ENCODE data around the gene ASPHD2. TPM values are rescaled to one million over a fixed set of nuclear protein-coding genes. Genes with fewer than 3 reads are reported as not detected.

Gene ASPHD2
- total RNA-seq, 1 experiment from 2014 or later: 0.44 TPM

GRCh38 chr22:26480611-26480932 lies 51.5 kb downstream of the ASPHD2 start:
- no peaks in the 10 kb centered on the region for H3K9me3 ChIP-seq (ENCODE audit: insufficient read depth, low read depth)
- peaks cover 34% of the 10 kb centered on the region for H3K79me2 ChIP-seq (ENCODE audit: low read depth)
- H3K4me2 ChIP-seq: peak overlapping the region; percentile 30; the same call in 1 of the 2 replicates
- intact Hi-C loops (cut with micrococcal nuclease; ENCODE audit: unreplicated experiment): no loop called here
- no TSS peak for BruUV-seq (replicated peaks)
- ChIA-PET POLR2A (ENCODE audit: unreplicated experiment) (no interaction called here), CTCF (no interaction called here)
- H3K4me3 ChIP-seq: no peak overlapping the region
- no peak overlapping the region for H3K27ac ChIP-seq
- no peaks in the 10 kb centered on the region; the same call in 1 of the 2 replicates for H4K20me1 ChIP-seq (ENCODE audit: insufficient read depth)
- no peaks in the 10 kb centered on the region for H3F3A ChIP-seq (ENCODE audit: insufficient read depth, low read depth)
- no peak overlapping the region for H2AFZ ChIP-seq
- no peaks in the 10 kb centered on the region for H3K27me3 ChIP-seq (ENCODE audit: insufficient read depth, low read depth)
- 0 out of 2 replicates have a peak, but pooled peaks cover 2% of the 10 kb centered on the region for H3K36me3 ChIP-seq (ENCODE audit: low read depth)
- TF ChIP-seq EZH2 (IDR thresholded peaks at IDR 0.05; ENCODE audit: low read depth): no peak
- TF ChIP-seq, protein P1, sequence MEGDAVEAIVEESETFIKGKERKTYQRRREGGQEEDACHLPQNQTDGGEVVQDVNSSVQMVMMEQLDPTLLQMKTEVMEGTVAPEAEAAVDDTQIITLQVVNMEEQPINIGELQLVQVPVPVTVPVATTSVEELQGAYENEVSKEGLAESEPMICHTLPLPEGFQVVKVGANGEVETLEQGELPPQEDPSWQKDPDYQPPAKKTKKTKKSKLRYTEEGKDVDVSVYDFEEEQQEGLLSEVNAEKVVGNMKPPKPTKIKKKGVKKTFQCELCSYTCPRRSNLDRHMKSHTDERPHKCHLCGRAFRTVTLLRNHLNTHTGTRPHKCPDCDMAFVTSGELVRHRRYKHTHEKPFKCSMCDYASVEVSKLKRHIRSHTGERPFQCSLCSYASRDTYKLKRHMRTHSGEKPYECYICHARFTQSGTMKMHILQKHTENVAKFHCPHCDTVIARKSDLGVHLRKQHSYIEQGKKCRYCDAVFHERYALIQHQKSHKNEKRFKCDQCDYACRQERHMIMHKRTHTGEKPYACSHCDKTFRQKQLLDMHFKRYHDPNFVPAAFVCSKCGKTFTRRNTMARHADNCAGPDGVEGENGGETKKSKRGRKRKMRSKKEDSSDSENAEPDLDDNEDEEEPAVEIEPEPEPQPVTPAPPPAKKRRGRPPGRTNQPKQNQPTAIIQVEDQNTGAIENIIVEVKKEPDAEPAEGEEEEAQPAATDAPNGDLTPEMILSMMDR (conservative IDR thresholded peaks at IDR 0.05): no peak
- H3K4me1 ChIP-seq (replicated peaks; ENCODE audit: insufficient read depth): peaks cover 23% of the 10 kb centered on the region
- no peaks in the 10 kb centered on the region for H3K9me2 ChIP-seq (ENCODE audit: insufficient read depth)
- no peak for DNase-seq

DNA sequence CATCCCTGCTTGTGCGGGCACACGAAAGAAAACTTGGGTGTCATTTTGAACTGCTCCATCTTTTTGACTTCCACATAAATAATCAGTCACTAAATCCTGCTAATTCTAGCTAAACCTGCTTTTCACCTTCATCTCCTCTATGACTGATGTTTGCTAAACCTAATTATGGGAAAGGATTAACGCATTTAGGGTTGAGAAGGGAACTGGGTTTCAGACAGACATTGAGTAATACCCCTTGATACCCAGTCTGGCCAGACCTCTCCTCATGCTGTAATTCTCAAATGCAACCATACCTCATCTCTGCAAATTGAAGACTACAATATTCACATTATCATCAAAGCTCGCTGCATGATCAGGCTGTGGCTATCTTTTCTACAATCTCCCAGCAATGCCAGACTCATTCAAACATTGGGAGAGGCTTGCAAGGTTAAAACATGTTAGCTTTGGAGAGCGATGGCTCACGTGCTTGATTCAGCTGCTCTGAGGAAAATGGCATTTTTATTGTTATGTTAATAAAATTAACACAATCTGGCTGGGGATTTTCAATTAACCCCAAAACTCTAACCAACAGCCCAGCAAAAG lies 52.1 kb downstream of the ASPHD2 start:
- no peak for DNase-seq
- no peaks in the 10 kb centered on the region for H3K27me3 ChIP-seq (ENCODE audit: insufficient read depth, low read depth)
- ChIA-PET POLR2A (ENCODE audit: unreplicated experiment) (no interaction called here), CTCF (no interaction called here)
- intact Hi-C loops (cut with micrococcal nuclease; ENCODE audit: unreplicated experiment): no loop called here
- no peak overlapping the region for H2AFZ ChIP-seq
- no peak overlapping the region for H3K4me2 ChIP-seq
- no TSS peak for BruUV-seq (replicated peaks)
- no peaks in the 10 kb centered on the region for H3K9me2 ChIP-seq (ENCODE audit: insufficient read depth)
- H3K79me2 ChIP-seq (ENCODE audit: low read depth): peaks cover 36% of the 10 kb centered on the region
- no peaks in the 10 kb centered on the region; the same call in 1 of the 2 replicates for H4K20me1 ChIP-seq (ENCODE audit: insufficient read depth)
- H3K9me3 ChIP-seq (ENCODE audit: insufficient read depth, low read depth): no peaks in the 10 kb centered on the region
- H3K4me1 ChIP-seq (replicated peaks; ENCODE audit: insufficient read depth): peaks cover 23% of the 10 kb centered on the region
- no peak overlapping the region for H3K4me3 ChIP-seq
- H3K27ac ChIP-seq: no peak overlapping the region
- H3K36me3 ChIP-seq (ENCODE audit: low read depth): no peaks in the 10 kb centered on the region
- TF ChIP-seq, protein P1 (conservative IDR thresholded peaks at IDR 0.05): no peak
- no peak for TF ChIP-seq EZH2 (IDR thresholded peaks at IDR 0.05; ENCODE audit: low read depth)
- H3F3A ChIP-seq (ENCODE audit: insufficient read depth, low read depth): no peaks in the 10 kb centered on the region

DNA sequence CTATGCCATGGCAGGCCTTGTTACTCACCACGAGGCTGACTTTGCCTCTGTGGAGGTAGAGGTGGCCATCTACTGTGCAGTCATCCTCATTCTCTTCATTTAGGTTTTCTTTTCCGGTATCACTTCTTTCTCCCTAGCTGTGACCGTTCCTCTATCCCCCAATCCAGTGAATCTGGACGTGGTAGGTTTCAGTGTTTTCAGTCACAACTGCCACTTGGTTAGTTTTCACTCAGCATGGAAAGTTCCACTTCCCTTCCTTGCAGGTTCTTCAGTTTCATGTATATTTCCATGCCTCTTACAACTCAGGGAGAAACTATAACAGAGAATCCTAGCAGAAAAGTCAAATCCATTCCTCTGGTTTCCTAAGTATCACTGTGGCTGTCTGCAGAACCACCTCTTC lies 52.6 kb downstream of the ASPHD2 start:
- CTCF ChIA-PET: no interaction called here

More for the DNA sequence above, 52.6 kb downstream of the ASPHD2 start:
- no peaks in the 10 kb centered on the region for H3K27me3 ChIP-seq (ENCODE audit: insufficient read depth, low read depth)
- H2AFZ ChIP-seq: no peak overlapping the region
- no TSS peak for BruUV-seq (replicated peaks)
- H3K9me2 ChIP-seq (ENCODE audit: insufficient read depth): no peaks in the 10 kb centered on the region
- no peaks in the 10 kb centered on the region for H3F3A ChIP-seq (ENCODE audit: insufficient read depth, low read depth)
- TF ChIP-seq EZH2 (IDR thresholded peaks at IDR 0.05; ENCODE audit: low read depth): no peak
- TF ChIP-seq, protein P1 (conservative IDR thresholded peaks at IDR 0.05): no peak
- intact Hi-C loops (cut with micrococcal nuclease; ENCODE audit: unreplicated experiment): no loop called here
- H3K36me3 ChIP-seq (ENCODE audit: low read depth): no peaks in the 10 kb centered on the region
- H4K20me1 ChIP-seq (ENCODE audit: insufficient read depth): no peaks in the 10 kb centered on the region; the same call in 1 of the 2 replicates
- DNase-seq: no peak
- H3K4me1 ChIP-seq (replicated peaks; ENCODE audit: insufficient read depth): peaks cover 23% of the 10 kb centered on the region
- H3K79me2 ChIP-seq (ENCODE audit: low read depth): peaks cover 36% of the 10 kb centered on the region
- H3K4me2 ChIP-seq: no peak overlapping the region
- no peak overlapping the region for H3K27ac ChIP-seq
- no peak overlapping the region for H3K4me3 ChIP-seq
- POLR2A ChIA-PET (ENCODE audit: unreplicated experiment): no interaction called here
- H3K9me3 ChIP-seq (ENCODE audit: insufficient read depth, low read depth): no peaks in the 10 kb centered on the region

Measured in PC-9 (cell line).